ENCODE data around the gene SPON1. TPM values are rescaled to one million over a fixed set of nuclear protein-coding genes. Genes with fewer than 3 reads are reported as not detected.

The SPON1 gene
- total RNA-seq, 4 donors from 2014 or later = 42.6 to 74.0 (median 56.1) TPM

GRCh38 chr11:14041565-14041964 lies 79.0 kb downstream of the SPON1 start:
- DNase-seq = no peak
- Histone ChIP-seq H3K9me3 (no peaks in the 10 kb centered on the region), H3K27me3 (no peaks in the 10 kb centered on the region), H3K4me3 (no peak overlapping the region), H3K4me1 (peaks cover 0 to 2% (median 0%) of the 10 kb centered on the region in 4 donors), H3K27ac (no peak overlapping the region), H3K36me3 (no peaks in the 10 kb centered on the region)
- intact Hi-C loops (cut with DNase I; ENCODE audit: low total_unique reads) = no loop called here
- TF ChIP-seq POLR2AphosphoS5 (IDR thresholded peaks at IDR 0.05) (no peak), EP300 (IDR thresholded peaks at IDR 0.05; ENCODE audit: low read depth) (no peak), CTCF (IDR thresholded peaks at IDR 0.05) (no peak), POLR2A (IDR thresholded peaks at IDR 0.05) (no peak)
- 47 to 60% methylated on average over 1 to 4 of the region's 4 CpGs for WGBS, 2 donors (ENCODE audit: low coverage in 1 of 2)
- in situ Hi-C loops (cut with MboI; ENCODE audit: low pct_ligation_motif_present in 1 of 4, low pct_unique_long_range_greater_than_20kb in 1 of 4, low sequenced_read_pairs in 3 of 4) = no loop called here

GRCh38 chr11:14042686-14043465 lies 80.4 kb downstream of the SPON1 start:
- no peaks in the 10 kb centered on the region for H3K4me1 ChIP-seq
- no peak overlapping the region for H3K4me3 ChIP-seq
- no peak overlapping the region for H3K27ac ChIP-seq
- in situ Hi-C loops (cut with MboI; ENCODE audit: low pct_ligation_motif_present in 1 of 4, low pct_unique_long_range_greater_than_20kb in 1 of 4, low sequenced_read_pairs in 3 of 4) (no loop called here), intact Hi-C loops (cut with DNase I; ENCODE audit: low total_unique reads) (no loop called here)
- H3K9me3 ChIP-seq = no peaks in the 10 kb centered on the region
- no peak for DNase-seq
- TF ChIP-seq POLR2AphosphoS5 (IDR thresholded peaks at IDR 0.05) (no peak), EP300 (IDR thresholded peaks at IDR 0.05; ENCODE audit: low read depth) (no peak), POLR2A (IDR thresholded peaks at IDR 0.05) (no peak), CTCF (IDR thresholded peaks at IDR 0.05) (no peak)
- WGBS, 2 donors (ENCODE audit: low coverage in 1 of 2) = 85 to 93% methylated on average over 3 to 4 of the region's 4 CpGs
- H3K27me3 ChIP-seq = no peaks in the 10 kb centered on the region
- H3K36me3 ChIP-seq = no peaks in the 10 kb centered on the region

- no peaks in the 10 kb centered on the region for H3K9me3 ChIP-seq
- no peak for DNase-seq
- no peak for TF ChIP-seq CTCF (IDR thresholded peaks at IDR 0.05)
- no peaks in the 10 kb centered on the region for H3K4me1 ChIP-seq
- intact Hi-C loops (cut with DNase I; ENCODE audit: low total_unique reads) (no loop called here), in situ Hi-C loops (cut with MboI; ENCODE audit: low pct_ligation_motif_present in 1 of 4, low pct_unique_long_range_greater_than_20kb in 1 of 4, low sequenced_read_pairs in 3 of 4) (no loop called here)
- H3K27me3 ChIP-seq = no peaks in the 10 kb centered on the region
- H3K4me3 ChIP-seq = no peak overlapping the region
- H3K27ac ChIP-seq = no peak overlapping the region
- no peaks in the 10 kb centered on the region for H3K36me3 ChIP-seq
- WGBS, 2 donors (ENCODE audit: low coverage in 1 of 2) = 63 to 76% methylated on average over 3 of the region's 3 CpGs
Observed at GRCh38 chr11:14044916-14045315, 82.4 kb downstream of the SPON1 start.

GRCh38 chr11:14045417-14045816 lies 82.9 kb downstream of the SPON1 start:
- H3K27me3 ChIP-seq = no peaks in the 10 kb centered on the region
- no peak overlapping the region for H3K27ac ChIP-seq
- no peaks in the 10 kb centered on the region for H3K36me3 ChIP-seq
- no peak for DNase-seq
- no peaks in the 10 kb centered on the region for H3K4me1 ChIP-seq
- intact Hi-C loops (cut with DNase I; ENCODE audit: low total_unique reads) (no loop called here), in situ Hi-C loops (cut with MboI; ENCODE audit: low pct_ligation_motif_present in 1 of 4, low pct_unique_long_range_greater_than_20kb in 1 of 4, low sequenced_read_pairs in 3 of 4) (no loop called here)
- WGBS, 2 donors (ENCODE audit: low coverage in 1 of 2) = 96% methylated on average over 2 of the region's 2 CpGs; no CpG with 5 or more reads in 1 of the 2 donors
- H3K4me3 ChIP-seq = no peak overlapping the region
- TF ChIP-seq POLR2AphosphoS5 (IDR thresholded peaks at IDR 0.05) (no peak), CTCF (IDR thresholded peaks at IDR 0.05) (no peak), EP300 (IDR thresholded peaks at IDR 0.05; ENCODE audit: low read depth) (no peak), POLR2A (IDR thresholded peaks at IDR 0.05) (no peak)
- H3K9me3 ChIP-seq = no peaks in the 10 kb centered on the region

Measured in transverse colon (tissue), 4 donors.